NCI-H1092 (cell line): ENCODE measurements around the gene TMEM250.
A peak's percentile ranks its signal among the peaks of the same experiment; 100 is the strongest.

Experiments used
- DNase-seq: peaks from one replicate; lab custom pipeline; 2025; lab: John Stamatoyannopoulos, UW

Gene TMEM250

GRCh38 chr9:136131629-136132511 is 13.2 kb upstream of the TMEM250 start:
- no peak for DNase-seq

GRCh38 chr9:136129176-136129575 is 10.5 kb upstream of the TMEM250 start:
- no peak for DNase-seq

GRCh38 chr9:136128436-136128835 is 9.8 kb upstream of the TMEM250 start:
- no peak for DNase-seq

GRCh38 chr9:136127313-136127712 is 8.6 kb upstream of the TMEM250 start:
- DNase-seq: no peak

GRCh38 chr9:136124976-136125692 is 6.5 kb upstream of the TMEM250 start:
- DNase-seq: no peak

GRCh38 chr9:136122425-136123383 is 4.0 kb upstream of the TMEM250 start:
- peak; percentile 32 for DNase-seq

GRCh38 chr9:136121801-136122200 is 3.1 kb upstream of the TMEM250 start:
- DNase-seq: no peak

GRCh38 chr9:136120438-136120844 is 1.8 kb upstream of the TMEM250 start:
- no peak for DNase-seq

GRCh38 chr9:136119883-136120393 is 1.3 kb upstream of the TMEM250 start:
- DNase-seq: no peak

GRCh38 chr9:136119061-136119882 is 597 bp upstream of the TMEM250 start:
- DNase-seq: no peak

GRCh38 chr9:136117916-136118319 is 757 bp downstream of the TMEM250 start:
- DNase-seq: no peak

GRCh38 chr9:136117291-136117915 is 1.3 kb downstream of the TMEM250 start:
- no peak for DNase-seq

GRCh38 chr9:136116360-136117098 is 2.1 kb downstream of the TMEM250 start:
- DNase-seq: no peak

GRCh38 chr9:136115641-136116359 is 2.9 kb downstream of the TMEM250 start:
- no peak for DNase-seq

- DNase-seq: no peak
Measured at GRCh38 chr9:136115206-136115605, 3.5 kb downstream of the TMEM250 start.

GRCh38 chr9:136114610-136115009 is 4.1 kb downstream of the TMEM250 start:
- DNase-seq: no peak

- DNase-seq: no peak
Measured at GRCh38 chr9:136112541-136112940, 6.1 kb downstream of the TMEM250 start.

- no peak for DNase-seq
Measured at GRCh38 chr9:136111910-136112309, 6.8 kb downstream of the TMEM250 start.

- DNase-seq: no peak
Measured at GRCh38 chr9:136111190-136111589, 7.5 kb downstream of the TMEM250 start.
